ENCODE measurements around the gene SLC2A4RG. TPM values are rescaled to one million over a fixed set of nuclear protein-coding genes. Genes with fewer than 3 reads are reported as not detected.

Gene SLC2A4RG
- total and polyA plus RNA-seq, 2 experiments from 2014 or later, result 43.9 to 50.4 TPM

DNA sequence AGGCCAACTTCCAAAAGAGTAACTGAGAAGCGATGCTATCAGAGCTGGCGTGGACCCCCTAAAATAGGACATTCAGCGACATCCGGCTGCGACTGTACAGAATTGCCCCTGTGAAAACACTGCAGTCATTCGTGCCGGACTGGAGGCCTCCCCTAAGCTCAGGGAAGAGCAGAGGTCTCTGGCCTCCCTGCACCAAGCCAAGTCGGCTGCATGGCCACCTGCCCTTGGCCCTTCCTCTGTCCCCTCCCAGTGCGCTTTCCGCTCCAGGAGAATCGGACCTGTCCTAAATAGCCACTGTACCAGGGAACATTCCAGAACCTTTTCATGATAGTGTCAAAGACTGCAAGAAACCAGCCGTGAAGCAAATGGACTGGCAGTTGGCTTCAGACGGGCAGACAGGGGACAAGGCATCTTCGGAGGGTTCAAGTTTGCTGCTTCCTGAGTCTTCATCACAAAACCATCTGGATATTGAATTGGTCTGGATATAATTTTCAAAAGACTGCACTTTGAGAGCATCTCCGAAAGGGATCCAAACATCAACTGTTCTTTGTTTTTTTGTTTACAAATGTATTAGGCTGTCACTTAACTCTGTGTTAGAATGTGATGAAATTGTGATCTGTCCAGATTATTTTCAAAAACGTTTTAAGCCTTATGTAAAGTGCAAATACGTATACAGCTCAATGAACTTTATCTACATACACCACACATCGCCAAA lies 16.5 kb downstream of the SLC2A4RG start:
- Histone ChIP-seq H4K20me1 (ENCODE audit: insufficient read depth, poor library complexity, severe bottlenecking) (no peaks in the 10 kb centered on the region), H3K4me1 (ENCODE audit: insufficient read depth) (no peaks in the 10 kb centered on the region), H3K9me3 (ENCODE audit: low read depth) (no peaks in the 10 kb centered on the region), H3K4me2 (no peak overlapping the region), H3K27me3 (no peaks in the 10 kb centered on the region), H3K4me3 (no peak overlapping the region), H3K9me2 (replicated peaks; ENCODE audit: insufficient read depth) (no peaks in the 10 kb centered on the region), H3K36me3 (replicated peaks; ENCODE audit: insufficient read depth, low read depth) (no peaks in the 10 kb centered on the region), H2AFZ (no peak overlapping the region), H3K79me2 (no peaks in the 10 kb centered on the region), H3K27ac (no peak overlapping the region)
- 89% methylated on average over 18 of the region's 18 CpGs for WGBS (ENCODE audit: low lambda C conversion rate, missing lambda C conversion rate)
- peak; percentile 2 for DNase-seq (ENCODE audit: low spot score)
- TF ChIP-seq EZH2phosphoT487 (IDR thresholded peaks at IDR 0.05; ENCODE audit: low read depth, severe bottlenecking, unreplicated experiment), result no peak
- TF ChIP-seq, protein P1, sequence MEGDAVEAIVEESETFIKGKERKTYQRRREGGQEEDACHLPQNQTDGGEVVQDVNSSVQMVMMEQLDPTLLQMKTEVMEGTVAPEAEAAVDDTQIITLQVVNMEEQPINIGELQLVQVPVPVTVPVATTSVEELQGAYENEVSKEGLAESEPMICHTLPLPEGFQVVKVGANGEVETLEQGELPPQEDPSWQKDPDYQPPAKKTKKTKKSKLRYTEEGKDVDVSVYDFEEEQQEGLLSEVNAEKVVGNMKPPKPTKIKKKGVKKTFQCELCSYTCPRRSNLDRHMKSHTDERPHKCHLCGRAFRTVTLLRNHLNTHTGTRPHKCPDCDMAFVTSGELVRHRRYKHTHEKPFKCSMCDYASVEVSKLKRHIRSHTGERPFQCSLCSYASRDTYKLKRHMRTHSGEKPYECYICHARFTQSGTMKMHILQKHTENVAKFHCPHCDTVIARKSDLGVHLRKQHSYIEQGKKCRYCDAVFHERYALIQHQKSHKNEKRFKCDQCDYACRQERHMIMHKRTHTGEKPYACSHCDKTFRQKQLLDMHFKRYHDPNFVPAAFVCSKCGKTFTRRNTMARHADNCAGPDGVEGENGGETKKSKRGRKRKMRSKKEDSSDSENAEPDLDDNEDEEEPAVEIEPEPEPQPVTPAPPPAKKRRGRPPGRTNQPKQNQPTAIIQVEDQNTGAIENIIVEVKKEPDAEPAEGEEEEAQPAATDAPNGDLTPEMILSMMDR (IDR thresholded peaks at IDR 0.05; ENCODE audit: poor library complexity), result no peak
- TF ChIP-seq EZH2 (IDR thresholded peaks at IDR 0.05; ENCODE audit: borderline replicate concordance), result no peak

DNA sequence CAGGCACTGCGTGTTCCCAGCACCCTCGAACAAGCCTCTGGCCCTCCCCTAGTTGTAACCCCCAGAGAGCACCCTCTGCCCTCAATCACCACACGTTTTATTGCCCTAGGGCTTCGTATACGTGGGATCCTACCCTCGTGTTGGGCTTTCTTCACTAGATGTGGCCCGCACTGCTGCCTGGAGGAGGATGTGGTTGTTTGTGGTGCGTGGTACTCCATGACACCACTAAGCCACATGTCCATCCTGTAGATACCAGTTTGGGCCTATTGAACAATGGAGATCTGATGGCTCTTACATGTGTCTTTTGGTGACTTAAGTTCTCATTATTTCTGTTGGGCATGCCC lies 17.0 kb downstream of the SLC2A4RG start:
- no peaks in the 10 kb centered on the region for H3K36me3 ChIP-seq (replicated peaks; ENCODE audit: insufficient read depth, low read depth)
- no peaks in the 10 kb centered on the region for H3K79me2 ChIP-seq
- H3K4me2 ChIP-seq, result no peak overlapping the region
- no peak for DNase-seq (ENCODE audit: low spot score)
- no peak overlapping the region for H2AFZ ChIP-seq
- H3K27me3 ChIP-seq, result no peaks in the 10 kb centered on the region
- no peaks in the 10 kb centered on the region for H3K9me2 ChIP-seq (replicated peaks; ENCODE audit: insufficient read depth)
- H4K20me1 ChIP-seq (ENCODE audit: insufficient read depth, poor library complexity, severe bottlenecking), result no peaks in the 10 kb centered on the region
- no peak overlapping the region for H3K4me3 ChIP-seq
- TF ChIP-seq EZH2 (IDR thresholded peaks at IDR 0.05; ENCODE audit: borderline replicate concordance) (no peak), EZH2phosphoT487 (IDR thresholded peaks at IDR 0.05; ENCODE audit: low read depth, severe bottlenecking, unreplicated experiment) (no peak)
- TF ChIP-seq, protein P1 (IDR thresholded peaks at IDR 0.05; ENCODE audit: poor library complexity), result no peak
- no peaks in the 10 kb centered on the region for H3K9me3 ChIP-seq (ENCODE audit: low read depth)
- H3K4me1 ChIP-seq (ENCODE audit: insufficient read depth), result no peaks in the 10 kb centered on the region
- H3K27ac ChIP-seq, result no peak overlapping the region
- 70% methylated on average over 8 of the region's 8 CpGs for WGBS (ENCODE audit: low lambda C conversion rate, missing lambda C conversion rate)

- H3K4me3 ChIP-seq, result no peak overlapping the region
- 93% methylated on average over 3 of the region's 7 CpGs for WGBS (ENCODE audit: low lambda C conversion rate, missing lambda C conversion rate)
- TF ChIP-seq, protein P1 (IDR thresholded peaks at IDR 0.05; ENCODE audit: poor library complexity), result no peak
- TF ChIP-seq EZH2phosphoT487 (IDR thresholded peaks at IDR 0.05; ENCODE audit: low read depth, severe bottlenecking, unreplicated experiment), result no peak
- TF ChIP-seq EZH2 (IDR thresholded peaks at IDR 0.05; ENCODE audit: borderline replicate concordance), result no peak
- H3K27ac ChIP-seq, result no peak overlapping the region
- no peaks in the 10 kb centered on the region for H4K20me1 ChIP-seq (ENCODE audit: insufficient read depth, poor library complexity, severe bottlenecking)
- H3K36me3 ChIP-seq (replicated peaks; ENCODE audit: insufficient read depth, low read depth), result no peaks in the 10 kb centered on the region
- no peak for DNase-seq (ENCODE audit: low spot score)
- H3K9me3 ChIP-seq (ENCODE audit: low read depth), result no peaks in the 10 kb centered on the region
- H2AFZ ChIP-seq, result no peak overlapping the region
- H3K4me1 ChIP-seq (ENCODE audit: insufficient read depth), result no peaks in the 10 kb centered on the region
- no peaks in the 10 kb centered on the region for H3K27me3 ChIP-seq
- no peak overlapping the region for H3K4me2 ChIP-seq
- H3K9me2 ChIP-seq (replicated peaks; ENCODE audit: insufficient read depth), result no peaks in the 10 kb centered on the region
- no peaks in the 10 kb centered on the region for H3K79me2 ChIP-seq
Measured at GRCh38 chr20:63758152-63758551, 18.6 kb downstream of the SLC2A4RG start.

Data from hepatocyte (in vitro differentiated cells).